Astrocyte of the cerebellum (primary cell): ENCODE measurements around the gene INPP5A.

Experiments
- DNase-seq: peaks from one replicate; pipeline ENCODE4 v3.0.0-alpha.2; 2011; ENCODE audit warnings: low read depth
- H3K4me3 ChIP-seq: 2 replicates; pipeline ENCODE4 v1.5.1; 2011; ENCODE audit warnings: mild to moderate bottlenecking, low read depth, low read length, moderate library complexity
- CTCF ChIP-seq: IDR thresholded peaks from 2 replicates; pipeline ENCODE4 v1.5.1; 2012; ENCODE audit warnings: low read length, low read depth, moderate library complexity, mild to moderate bottlenecking; ENCODE audit errors: missing control alignments
- in situ Hi-C: cut with HindIII; loops from 2 replicates; pipeline ENCODE4 v1.10.0; 2017; ENCODE audit warnings: low sequenced_read_pairs

INPP5A gene

GRCh38 chr10:132774902-132775863, 237.6 kb downstream of the INPP5A start:
- TF ChIP-seq CTCF: no peak
- in situ Hi-C loops: loop anchor here (5.0 kb wide), 1 partner anchor 83 kb away; no protein-coding TSS in a partner anchor
- no peak overlapping the region for H3K4me3 ChIP-seq

GRCh38 chr10:132776186-132776585, 238.6 kb downstream of the INPP5A start:
- no peak for DNase-seq
- no peak for TF ChIP-seq CTCF
- in situ Hi-C loops: no loop called here
- no peak overlapping the region for H3K4me3 ChIP-seq

More at GRCh38 chr10:132774902-132775863, 237.6 kb downstream of the INPP5A start:
- DNase-seq: no peak

GRCh38 chr10:132776821-132777220, 239.2 kb downstream of the INPP5A start:
- no peak overlapping the region for H3K4me3 ChIP-seq
- no peak for DNase-seq
- no peak for TF ChIP-seq CTCF
- in situ Hi-C loops: no loop called here

- TF ChIP-seq CTCF: no peak
- no peak for DNase-seq
- no peak overlapping the region for H3K4me3 ChIP-seq
- in situ Hi-C loops: no loop called here
These were observed 239.9 kb downstream of the INPP5A start for GRCh38 chr10:132777441-132777840.

- no peak for TF ChIP-seq CTCF
- no peak for DNase-seq
- in situ Hi-C loops: no loop called here
- no peak overlapping the region for H3K4me3 ChIP-seq
These were observed 242.1 kb downstream of the INPP5A start for GRCh38 chr10:132779549-132780294.

GRCh38 chr10:132780356-132780755, 242.8 kb downstream of the INPP5A start:
- H3K4me3 ChIP-seq: no peak overlapping the region
- no peak for TF ChIP-seq CTCF
- DNase-seq: no peak
- in situ Hi-C loops: no loop called here
